Spleen (tissue), 7 donors: ENCODE data around the gene SPDYE1.
"Not testable (repeated sequence)": the region's sequence is repeated elsewhere in the genome, so short reads cannot be mapped to it uniquely, and the experiment has no call there.

Experiments
- POLR2A ChIP-seq, 3 donors: fragments of 450-650 bp; IDR thresholded peaks; one replicate each; pipeline ENCODE4 v1.5.1; 2017; ENCODE audit warnings: antibody characterized with exemption in 3 of 3, mild to moderate bottlenecking in 1 of 3
- TF ChIP-seq, protein P1 (sequence below), 11 experiments: fragments of 200-600 bp in 7 of 11; fragments of 450-650 bp in 4 of 11; sonication (generic) in 4 of 11; IDR thresholded peaks in 8 of 11; conservative IDR thresholded peaks in 3 of 11; 1 replicate in 7 of 11; 2 replicates in 4 of 11; pipeline versions ENCODE4 v1.4.0 to v1.8.0; 2016 to 2021; ENCODE audit warnings: antibody characterized with exemption in 11 of 11, inconsistent platforms in 4 of 11, mild to moderate bottlenecking in 1 of 11
- donor health status: DM: no; HTN: no; CAD: no; lungs with moderate emphysema.
- donor health status: DM: no; HTN: no; CAD: no.
- donor health status: DM: no; HTN: no; CAD: no.

DNA sequence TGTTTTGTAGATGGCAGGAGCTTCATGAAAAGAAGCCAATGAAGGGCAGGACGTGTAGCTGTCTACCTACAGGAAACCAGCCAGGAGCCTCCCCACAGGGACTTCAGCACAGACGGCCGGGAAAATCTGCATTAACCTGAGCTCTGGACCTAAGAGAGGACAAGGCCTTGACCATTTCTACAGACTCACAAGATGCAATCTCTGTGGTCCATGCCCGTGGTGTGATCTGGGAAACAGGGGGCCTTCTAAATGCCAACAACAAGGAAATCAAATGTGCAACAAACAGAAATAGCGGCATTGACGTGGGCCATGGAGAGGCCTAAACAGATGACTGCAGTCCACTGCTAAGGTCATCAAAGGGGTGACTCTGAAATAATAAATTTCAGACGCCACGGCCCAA is 14.4 kb downstream of the SPDYE1 start:
- TF ChIP-seq, protein P1, sequence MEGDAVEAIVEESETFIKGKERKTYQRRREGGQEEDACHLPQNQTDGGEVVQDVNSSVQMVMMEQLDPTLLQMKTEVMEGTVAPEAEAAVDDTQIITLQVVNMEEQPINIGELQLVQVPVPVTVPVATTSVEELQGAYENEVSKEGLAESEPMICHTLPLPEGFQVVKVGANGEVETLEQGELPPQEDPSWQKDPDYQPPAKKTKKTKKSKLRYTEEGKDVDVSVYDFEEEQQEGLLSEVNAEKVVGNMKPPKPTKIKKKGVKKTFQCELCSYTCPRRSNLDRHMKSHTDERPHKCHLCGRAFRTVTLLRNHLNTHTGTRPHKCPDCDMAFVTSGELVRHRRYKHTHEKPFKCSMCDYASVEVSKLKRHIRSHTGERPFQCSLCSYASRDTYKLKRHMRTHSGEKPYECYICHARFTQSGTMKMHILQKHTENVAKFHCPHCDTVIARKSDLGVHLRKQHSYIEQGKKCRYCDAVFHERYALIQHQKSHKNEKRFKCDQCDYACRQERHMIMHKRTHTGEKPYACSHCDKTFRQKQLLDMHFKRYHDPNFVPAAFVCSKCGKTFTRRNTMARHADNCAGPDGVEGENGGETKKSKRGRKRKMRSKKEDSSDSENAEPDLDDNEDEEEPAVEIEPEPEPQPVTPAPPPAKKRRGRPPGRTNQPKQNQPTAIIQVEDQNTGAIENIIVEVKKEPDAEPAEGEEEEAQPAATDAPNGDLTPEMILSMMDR (IDR thresholded peaks at IDR 0.05 in 8 of 11, conservative IDR thresholded peaks at IDR 0.05 in 3 of 11): not testable (repeated sequence)
- TF ChIP-seq POLR2A (IDR thresholded peaks at IDR 0.05): not testable (repeated sequence)
